Memory B cell (primary cell): ENCODE measurements around the gene RAB11FIP5.
"Not testable (repeated sequence)": the region's sequence is repeated elsewhere in the genome, so short reads cannot be mapped to it uniquely, and the experiment has no call there.

Source experiments
- ATAC-seq: fragments of 150-1000 bp; cut with Tn5 transposase; 2 replicates; pipeline ENCODE4 v1.10.0; 2021; ENCODE audit warnings: low read depth, mild to moderate bottlenecking, moderate library complexity
- DNase-seq, 2 donors: peaks; one replicate each; pipeline ENCODE4 v3.0.0; 2022; ENCODE audit warnings: low spot score in 2 of 2
- H3K27ac Mint-ChIP-seq: one replicate; pipeline ENCODE4 v1.8.0; 2022; ENCODE audit warnings: mild to moderate bottlenecking, moderate library complexity, mixed read lengths
- H3K27me3 Mint-ChIP-seq: one replicate; pipeline ENCODE4 v1.8.0; 2022; ENCODE audit warnings: mixed read lengths
- H3K36me3 Mint-ChIP-seq: one replicate; pipeline ENCODE4 v1.8.0; 2022; ENCODE audit warnings: mild to moderate bottlenecking, mixed read lengths
- H3K4me1 Mint-ChIP-seq: one replicate; pipeline ENCODE4 v1.8.0; 2022; ENCODE audit warnings: mixed read lengths
- H3K4me3 Mint-ChIP-seq: one replicate; pipeline ENCODE4 v1.8.0; 2022; ENCODE audit warnings: mild to moderate bottlenecking, moderate library complexity, mixed read lengths
- H3K9me3 Mint-ChIP-seq: one replicate; pipeline ENCODE4 v1.8.0; 2022; ENCODE audit warnings: mixed read lengths

RAB11FIP5 gene

GRCh38 chr2:73072416-73072815 is 40.3 kb downstream of the RAB11FIP5 start:
- H3K27ac Mint-ChIP-seq: peak overlapping the region; percentile 89
- no peaks in the 10 kb centered on the region for H3K36me3 Mint-ChIP-seq
- ATAC-seq (no peak), DNase-seq (no peak)
- H3K27me3 Mint-ChIP-seq: peaks cover 2% of the 10 kb centered on the region
- no peaks in the 10 kb centered on the region for H3K9me3 Mint-ChIP-seq
- peaks cover 19% of the 10 kb centered on the region for H3K4me1 Mint-ChIP-seq
- H3K4me3 Mint-ChIP-seq: peak overlapping the region; percentile 92

DNA sequence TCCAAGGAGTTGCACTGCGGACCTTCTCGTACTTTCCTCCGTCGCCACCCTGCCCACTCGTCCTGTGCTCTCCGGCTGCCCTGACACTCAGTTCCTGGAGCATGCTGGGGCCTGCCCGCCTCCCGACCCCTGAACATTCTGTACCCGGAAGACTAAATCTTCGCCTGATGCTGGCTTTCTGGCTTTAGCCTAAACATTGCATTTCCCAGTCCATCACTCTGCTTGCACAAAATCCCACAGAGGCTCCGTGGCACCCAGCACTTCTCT is 40.7 kb downstream of the RAB11FIP5 start:
- ATAC-seq (no peak), DNase-seq (no peak)
- Mint-ChIP-seq H3K27me3 (no peaks in the 10 kb centered on the region), H3K36me3 (no peaks in the 10 kb centered on the region), H3K27ac (peak overlapping the region; percentile 89), H3K4me1 (peaks cover 19% of the 10 kb centered on the region), H3K9me3 (no peaks in the 10 kb centered on the region), H3K4me3 (peak overlapping the region; percentile 92)

DNA sequence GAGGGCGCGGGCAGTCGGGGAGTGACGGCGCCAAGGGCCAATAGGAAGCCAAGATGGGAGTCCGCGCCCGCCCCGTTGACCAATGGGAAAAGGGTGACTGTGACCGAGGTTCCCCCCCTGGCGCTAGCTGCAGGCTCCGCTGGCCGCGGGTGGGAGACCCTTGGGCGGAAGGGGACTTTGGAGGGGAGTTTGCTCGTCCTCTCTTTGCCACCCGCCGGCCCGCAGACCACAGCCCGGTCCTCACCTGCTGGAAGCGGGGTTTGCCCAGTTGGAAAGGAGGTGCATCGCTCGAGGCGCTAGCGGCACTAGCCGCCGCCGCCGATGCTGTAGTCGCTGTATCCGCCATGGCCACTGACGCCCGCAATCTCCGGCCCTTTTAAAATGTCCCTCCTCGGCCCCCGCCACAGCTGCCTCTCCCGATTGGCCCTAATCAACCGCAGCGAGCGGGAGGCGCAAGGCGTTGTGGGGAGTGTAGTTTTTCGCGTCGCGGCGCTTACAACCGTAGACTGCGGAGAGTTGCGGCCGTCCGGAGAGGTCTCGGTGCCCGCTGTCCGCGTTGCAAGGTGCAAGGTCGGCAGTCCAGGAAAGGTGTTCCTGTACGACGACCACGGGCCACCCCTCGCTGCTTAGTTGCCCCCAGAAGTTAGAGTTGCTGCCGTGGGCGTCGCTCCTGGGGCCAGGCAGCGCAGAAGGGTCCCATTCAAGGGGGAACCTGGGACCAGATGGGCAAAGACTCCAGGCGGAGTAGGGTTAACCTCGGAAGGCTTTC is 41.2 kb downstream of the RAB11FIP5 start, which contains the start of gene SFXN5:
Gene SFXN5, minus strand, starts transcription at position 353 of the 769 bp plus-strand sequence. Its CDS starts 7 bp downstream, at position 346.
- H3K27me3 Mint-ChIP-seq: no peaks in the 10 kb centered on the region
- H3K9me3 Mint-ChIP-seq: no peaks in the 10 kb centered on the region
- DNase-seq: peak; percentile 96 to 99
- H3K27ac Mint-ChIP-seq: peak within 1 kb of the TSS; percentile 89
- H3K4me3 Mint-ChIP-seq: peak within 1 kb of the TSS; percentile 92
- peak; percentile 88 for ATAC-seq
- peaks cover 19% of the 10 kb centered on the region for H3K4me1 Mint-ChIP-seq
- H3K36me3 Mint-ChIP-seq: no peaks in the 10 kb centered on the region

- peak; percentile 0 for ATAC-seq
- peak in 1 of 2 donors; percentile 13 for DNase-seq
- Mint-ChIP-seq H3K27me3 (no peaks in the 10 kb centered on the region), H3K27ac (peak overlapping the region; percentile 89), H3K4me1 (peaks cover 22% of the 10 kb centered on the region), H3K36me3 (no peaks in the 10 kb centered on the region), H3K9me3 (no peaks in the 10 kb centered on the region), H3K4me3 (peak overlapping the region; percentile 92)
Observed at GRCh38 chr2:73070643-73071359, 41.9 kb downstream of the RAB11FIP5 start.

DNA sequence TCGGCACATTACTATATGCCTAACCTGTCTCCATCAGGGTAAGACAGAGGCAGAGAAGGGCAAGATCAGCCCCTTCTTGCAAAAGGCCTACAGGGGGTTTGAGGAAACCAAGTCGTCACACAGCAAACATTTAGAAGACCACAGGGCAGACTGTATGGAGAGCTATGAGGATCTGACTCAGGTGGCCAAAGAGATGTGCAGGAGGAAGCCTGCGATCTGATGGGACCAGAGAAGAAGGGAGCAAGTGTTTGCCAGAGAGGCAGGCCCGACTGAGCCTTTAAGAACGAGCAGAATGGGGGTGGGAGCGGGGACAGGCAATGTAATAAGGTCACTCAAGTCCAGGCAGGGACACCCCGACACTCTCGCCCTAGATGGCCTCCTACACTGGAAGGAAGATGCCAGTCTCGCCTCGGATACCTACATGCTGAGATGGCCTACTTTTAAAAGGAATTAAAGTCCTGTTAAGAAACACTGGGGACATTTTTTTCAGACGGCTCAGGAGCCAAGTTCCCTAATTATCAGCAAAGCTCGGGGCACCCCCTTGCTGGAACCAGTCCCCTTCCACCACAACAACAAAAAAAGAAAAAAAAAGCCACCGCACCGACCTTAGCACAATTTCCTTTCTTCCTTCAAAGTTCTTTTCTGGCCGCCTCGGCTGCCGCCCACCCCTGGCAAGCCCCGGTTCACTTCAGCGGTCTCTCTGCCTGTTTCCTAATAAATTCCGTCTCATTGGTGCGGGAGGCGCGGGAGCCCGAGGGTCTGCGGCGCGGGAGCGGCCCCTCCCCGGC is 42.7 kb downstream of the RAB11FIP5 start:
- H3K27me3 Mint-ChIP-seq: no peaks in the 10 kb centered on the region
- H3K36me3 Mint-ChIP-seq: no peaks in the 10 kb centered on the region
- ATAC-seq (no peak), DNase-seq (peak in 1 of 2 donors; percentile 14)
- H3K4me3 Mint-ChIP-seq: peak overlapping the region; percentile 92
- peak overlapping the region; percentile 45 for H3K27ac Mint-ChIP-seq
- peaks cover 22% of the 10 kb centered on the region for H3K4me1 Mint-ChIP-seq
- no peaks in the 10 kb centered on the region for H3K9me3 Mint-ChIP-seq

- Mint-ChIP-seq H3K9me3 (no peaks in the 10 kb centered on the region), H3K36me3 (no peaks in the 10 kb centered on the region), H3K4me3 (peak overlapping the region; percentile 92), H3K4me1 (peaks cover 22% of the 10 kb centered on the region), H3K27ac (no peak overlapping the region), H3K27me3 (no peaks in the 10 kb centered on the region)
- ATAC-seq: no peak
- DNase-seq: no peak
Observed at GRCh38 chr2:73069041-73069854, 43.5 kb downstream of the RAB11FIP5 start.

- peaks cover 2% of the 10 kb centered on the region for H3K36me3 Mint-ChIP-seq
- ATAC-seq: no peak
- H3K27me3 Mint-ChIP-seq: no peaks in the 10 kb centered on the region
- DNase-seq: no peak
- H3K27ac Mint-ChIP-seq: no peak overlapping the region
- H3K9me3 Mint-ChIP-seq: no peaks in the 10 kb centered on the region
- H3K4me1 Mint-ChIP-seq: peaks cover 22% of the 10 kb centered on the region
- H3K4me3 Mint-ChIP-seq: no peak overlapping the region
Observed at GRCh38 chr2:73068147-73068546, 44.6 kb downstream of the RAB11FIP5 start.

GRCh38 chr2:73067043-73067442 is 45.7 kb downstream of the RAB11FIP5 start:
- Mint-ChIP-seq H3K9me3 (no peaks in the 10 kb centered on the region), H3K4me1 (peaks cover 22% of the 10 kb centered on the region), H3K27me3 (no peaks in the 10 kb centered on the region), H3K4me3 (no peak overlapping the region), H3K36me3 (peaks cover 2% of the 10 kb centered on the region), H3K27ac (no peak overlapping the region)
- DNase-seq (no peak), ATAC-seq (no peak)

GRCh38 chr2:73065070-73065469 is 47.7 kb downstream of the RAB11FIP5 start:
- H3K4me3 Mint-ChIP-seq, H3K27me3 Mint-ChIP-seq, ATAC-seq, DNase-seq, H3K27ac Mint-ChIP-seq, H3K36me3 Mint-ChIP-seq, H3K9me3 Mint-ChIP-seq: not testable (repeated sequence)
- H3K4me1 Mint-ChIP-seq: peaks cover 17% of the 10 kb centered on the region

DNA sequence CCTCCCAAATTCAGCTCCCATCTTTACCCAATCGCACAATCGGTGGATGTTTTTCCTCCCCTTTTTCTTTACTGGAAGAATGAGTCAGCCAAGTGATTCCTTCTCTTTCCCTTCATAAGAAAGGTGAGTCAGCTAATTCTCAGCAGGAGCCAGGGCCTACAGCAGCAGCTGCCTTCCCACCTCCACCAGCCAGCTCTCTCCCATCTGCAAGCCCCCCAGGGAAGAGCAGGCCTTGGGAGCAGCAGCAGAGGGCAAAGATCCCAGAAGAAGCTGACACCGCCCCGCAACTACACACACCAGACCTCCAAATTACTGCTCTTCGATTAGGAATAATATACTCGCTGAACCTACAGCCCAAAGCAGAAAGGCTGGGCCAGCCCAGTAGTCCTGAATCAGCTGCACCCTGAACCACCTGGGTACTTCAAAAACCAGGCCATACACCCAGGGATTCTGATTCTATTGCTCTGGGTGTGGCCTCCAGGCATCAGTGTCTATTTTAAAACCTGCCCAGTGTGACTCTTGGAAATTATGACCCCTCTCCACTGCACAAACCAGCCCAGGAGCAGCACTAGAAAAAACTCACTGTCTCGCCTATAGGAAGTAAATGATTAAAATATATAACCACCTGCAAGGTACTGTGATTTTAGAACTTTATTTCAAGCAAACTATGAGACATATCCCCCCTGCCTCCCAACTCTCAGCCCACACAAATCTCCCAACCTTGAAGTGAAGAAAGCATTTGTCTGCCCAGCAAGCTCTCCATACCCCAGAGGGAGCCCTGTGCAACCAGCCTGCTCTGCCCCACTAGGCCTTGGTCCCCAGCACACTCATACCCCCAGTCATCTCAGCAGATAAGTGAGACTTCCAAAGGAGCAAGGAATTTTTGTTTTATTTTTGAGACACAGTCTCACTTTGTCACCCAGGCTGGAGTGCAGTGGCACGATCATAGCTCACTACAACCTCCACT is 48.6 kb downstream of the RAB11FIP5 start:
- Mint-ChIP-seq H3K36me3 (peaks cover 2% of the 10 kb centered on the region), H3K27ac (no peak overlapping the region), H3K4me1 (peaks cover 11% of the 10 kb centered on the region), H3K4me3 (no peak overlapping the region), H3K27me3 (no peaks in the 10 kb centered on the region), H3K9me3 (no peaks in the 10 kb centered on the region)
- ATAC-seq: no peak
- no peak for DNase-seq

GRCh38 chr2:73063472-73063871 is 49.3 kb downstream of the RAB11FIP5 start:
- Mint-ChIP-seq H3K36me3 (peaks cover 3% of the 10 kb centered on the region), H3K27me3 (no peaks in the 10 kb centered on the region), H3K4me3 (no peak overlapping the region), H3K27ac (no peak overlapping the region), H3K4me1 (peaks cover 6% of the 10 kb centered on the region), H3K9me3 (no peaks in the 10 kb centered on the region)
- DNase-seq: no peak
- ATAC-seq: no peak

GRCh38 chr2:73059106-73059505 is 53.6 kb downstream of the RAB11FIP5 start:
- no peaks in the 10 kb centered on the region for H3K27me3 Mint-ChIP-seq
- no peak overlapping the region for H3K27ac Mint-ChIP-seq
- DNase-seq: no peak
- H3K36me3 Mint-ChIP-seq: peaks cover 20% of the 10 kb centered on the region
- H3K9me3 Mint-ChIP-seq: peaks cover 2% of the 10 kb centered on the region
- peaks cover 4% of the 10 kb centered on the region for H3K4me1 Mint-ChIP-seq
- H3K4me3 Mint-ChIP-seq: no peak overlapping the region
- no peak for ATAC-seq

- Mint-ChIP-seq H3K9me3 (peaks cover 2% of the 10 kb centered on the region), H3K4me3 (no peak overlapping the region), H3K27ac (no peak overlapping the region), H3K4me1 (no peaks in the 10 kb centered on the region), H3K27me3 (no peaks in the 10 kb centered on the region), H3K36me3 (peaks cover 22% of the 10 kb centered on the region)
- DNase-seq: no peak
- no peak for ATAC-seq
Observed at GRCh38 chr2:73054980-73055379, 57.8 kb downstream of the RAB11FIP5 start.
